Panc1 (cell line): ENCODE data around the gene SSX1.

Experiments
- CTCF ChIP-seq: fragments of 450-650 bp; IDR thresholded peaks from 2 replicates; pipeline ENCODE4 v1.5.1; 2017; ENCODE audit warnings: mild to moderate bottlenecking
- POLR2AphosphoS5 ChIP-seq: IDR thresholded peaks from 2 replicates; pipeline ENCODE4 v1.6.1; 2012; ENCODE audit warnings: mild to moderate bottlenecking, low read depth, low read length, moderate library complexity
- REST ChIP-seq, 2 experiments: IDR thresholded peaks; 2 replicates each; pipeline ENCODE4 v1.6.1; 2011 to 2012; ENCODE audit warnings: low read depth in 2 of 2, control low read depth in 1 of 2, low read length in 1 of 2, mild to moderate bottlenecking in 1 of 2, moderate library complexity in 1 of 2; ENCODE audit not compliant: insufficient read depth in 1 of 2
- SIN3A ChIP-seq: IDR thresholded peaks from 2 replicates; pipeline ENCODE4 v1.6.1; 2012; ENCODE audit warnings: low read depth, mild to moderate bottlenecking, low read length, moderate library complexity, borderline replicate concordance; ENCODE audit not compliant: insufficient read depth
- TCF7L2 ChIP-seq: IDR thresholded peaks from 2 replicates; pipeline ENCODE4 v1.6.1; 2011; ENCODE audit warnings: mild to moderate bottlenecking, low read depth, low read length, inconsistent platforms

GRCh38 chrX:48306175-48306574 is 51.0 kb downstream of the SSX1 start:
- no peak for TF ChIP-seq CTCF
- TF ChIP-seq POLR2AphosphoS5 = no peak
- TF ChIP-seq REST (IDR thresholded peaks at IDR 0.05; ENCODE audit: insufficient read depth in 1 of 2, low read depth in 2 of 2, low read length in 1 of 2) = no peak
- no peak for TF ChIP-seq TCF7L2
- TF ChIP-seq SIN3A = no peak
